IPS-NIHi11 (cell line): Measurements from ENCODE around the gene RUFY4.
"Not testable (repeated sequence)": the region's sequence is repeated elsewhere in the genome, so short reads cannot be mapped to it uniquely, and the experiment has no call there.

Experiments used
- DNase-seq: peaks from one replicate; pipeline ENCODE4 v3.0.0; 2012; ENCODE audit warnings: mixed read lengths, low spot score

Gene RUFY4

GRCh38 chr2:218082586-218083351 is 13.7 kb downstream of the RUFY4 start:
- no peak for DNase-seq

- DNase-seq = no peak
These were observed 14.3 kb downstream of the RUFY4 start for GRCh38 chr2:218083352-218083676.

GRCh38 chr2:218086478-218086877 is 17.4 kb downstream of the RUFY4 start:
- no peak for DNase-seq

- no peak for DNase-seq
These were observed 20.2 kb downstream of the RUFY4 start for GRCh38 chr2:218089259-218089658.

GRCh38 chr2:218091746-218092145 is 22.7 kb downstream of the RUFY4 start:
- no peak for DNase-seq

GRCh38 chr2:218093879-218094278 is 24.8 kb downstream of the RUFY4 start:
- peak; percentile 50 for DNase-seq

- DNase-seq = no peak
These were observed 26.8 kb downstream of the RUFY4 start for GRCh38 chr2:218095853-218096252.

- DNase-seq = no peak
These were observed 28.9 kb downstream of the RUFY4 start for GRCh38 chr2:218097975-218098374.

- DNase-seq = not testable (repeated sequence)
These were observed 39.8 kb downstream of the RUFY4 start for GRCh38 chr2:218108834-218109233.

- DNase-seq = not testable (repeated sequence)
These were observed 52.7 kb downstream of the RUFY4 start for GRCh38 chr2:218121789-218122188.

GRCh38 chr2:218122286-218122685 is 53.2 kb downstream of the RUFY4 start:
- not testable (repeated sequence) for DNase-seq

GRCh38 chr2:218123986-218124385 is 54.9 kb downstream of the RUFY4 start:
- no peak for DNase-seq

GRCh38 chr2:218125095-218125494 is 56.0 kb downstream of the RUFY4 start:
- no peak for DNase-seq

- peak; percentile 34 for DNase-seq
These were observed 56.6 kb downstream of the RUFY4 start, which contains the start of gene CXCR2 for GRCh38 chr2:218125626-218126080. CXCR2 (plus strand) TSS chr2:218126028; CDS start chr2:218134802, 8,774 bp downstream.

GRCh38 chr2:218127929-218128455 is 58.9 kb downstream of the RUFY4 start:
- no peak for DNase-seq

GRCh38 chr2:218128781-218129457 is 59.9 kb downstream of the RUFY4 start:
- no peak for DNase-seq

- DNase-seq = no peak
These were observed 60.5 kb downstream of the RUFY4 start for GRCh38 chr2:218129458-218130135.

GRCh38 chr2:218130377-218130776 is 61.3 kb downstream of the RUFY4 start:
- no peak for DNase-seq

- no peak for DNase-seq
These were observed 61.8 kb downstream of the RUFY4 start for GRCh38 chr2:218130822-218131221.

- no peak for DNase-seq
These were observed 68.5 kb downstream of the RUFY4 start for GRCh38 chr2:218137514-218137913.

- no peak for DNase-seq
These were observed 69.0 kb downstream of the RUFY4 start for GRCh38 chr2:218138047-218138446.
